IPS-11a (cell line): ENCODE data around the gene HOXC13.

Experiments
- H3K4me3 ChIP-seq: one replicate; pipeline ENCODE4 v1.5.1; 2013; ENCODE audit warnings: low read depth, low read length, control low read depth

HOXC13 gene

GRCh38 chr12:53939141-53940108 lies 794 bp downstream of the HOXC13 start:
- H3K4me3 ChIP-seq = no peak overlapping the region

GRCh38 chr12:53940443-53941014 lies 1.9 kb downstream of the HOXC13 start:
- no peak overlapping the region for H3K4me3 ChIP-seq

GRCh38 chr12:53941187-53941586 lies 2.6 kb downstream of the HOXC13 start:
- no peak overlapping the region for H3K4me3 ChIP-seq

GRCh38 chr12:53941750-53942149 lies 3.1 kb downstream of the HOXC13 start:
- no peak overlapping the region for H3K4me3 ChIP-seq

GRCh38 chr12:53942467-53942997 lies 3.9 kb downstream of the HOXC13 start:
- H3K4me3 ChIP-seq = no peak overlapping the region

- no peak overlapping the region for H3K4me3 ChIP-seq
Observed at GRCh38 chr12:53944209-53944608, 5.6 kb downstream of the HOXC13 start.

GRCh38 chr12:53944907-53945847 lies 6.5 kb downstream of the HOXC13 start:
- no peak overlapping the region for H3K4me3 ChIP-seq

GRCh38 chr12:53947743-53948142 lies 9.1 kb downstream of the HOXC13 start:
- no peak overlapping the region for H3K4me3 ChIP-seq

GRCh38 chr12:53948650-53949593 lies 10.3 kb downstream of the HOXC13 start:
- H3K4me3 ChIP-seq = no peak overlapping the region

GRCh38 chr12:53949631-53950436 lies 11.2 kb downstream of the HOXC13 start:
- no peak overlapping the region for H3K4me3 ChIP-seq

- H3K4me3 ChIP-seq = no peak overlapping the region
Observed at GRCh38 chr12:53950437-53950773, 11.8 kb downstream of the HOXC13 start.

- no peak overlapping the region for H3K4me3 ChIP-seq
Observed at GRCh38 chr12:53950789-53951576, 12.4 kb downstream of the HOXC13 start.

- no peak overlapping the region for H3K4me3 ChIP-seq
Observed at GRCh38 chr12:53951577-53952334, 13.1 kb downstream of the HOXC13 start.

- H3K4me3 ChIP-seq = no peak overlapping the region
Observed at GRCh38 chr12:53952335-53952694, 13.7 kb downstream of the HOXC13 start.

GRCh38 chr12:53952871-53953734 lies 14.5 kb downstream of the HOXC13 start:
- no peak overlapping the region for H3K4me3 ChIP-seq

- H3K4me3 ChIP-seq = no peak overlapping the region
Observed at GRCh38 chr12:53953831-53954693, 15.4 kb downstream of the HOXC13 start.
